SK-N-SH treated with all-trans-retinoic acid at 6 μM for 48 hours (cell line): ENCODE results near the gene ARAP3.

Experiments
- ATAC-seq: fragments of 200-7000 bp; cut with Tn5 transposase; 3 replicates; pipeline ENCODE4 v1.9.1; 2020; ENCODE audit warnings: mild to moderate bottlenecking, moderate library complexity
- ARNTL ChIP-seq: fragments of 450-650 bp; formaldehyde crosslinking; IDR thresholded peaks from 2 replicates; pipeline ENCODE4 v1.5.0; 2020; ENCODE audit warnings: low read depth, mild to moderate bottlenecking, moderate library complexity, borderline replicate concordance
- BACH2 ChIP-seq: fragments of 250-450 bp; sonication (Bioruptor Pico); IDR thresholded peaks from 2 replicates; pipeline ENCODE4 v1.9.0; 2021; ENCODE audit warnings: mild to moderate bottlenecking, borderline replicate concordance
- CSDC2 ChIP-seq: fragments of 250-450 bp; sonication (Bioruptor Pico); IDR thresholded peaks from 2 replicates; pipeline ENCODE4 v1.5.0; 2020; ENCODE audit warnings: mild to moderate bottlenecking, moderate library complexity
- ESRRG ChIP-seq: fragments of 250-450 bp; sonication (Bioruptor Pico); IDR thresholded peaks from 2 replicates; pipeline ENCODE4 v1.6.1; 2021; ENCODE audit warnings: mild to moderate bottlenecking
- GLIS3 ChIP-seq: fragments of 250-450 bp; sonication (Bioruptor Pico); IDR thresholded peaks from 2 replicates; pipeline ENCODE4 v1.5.0; 2020; ENCODE audit warnings: mild to moderate bottlenecking, moderate library complexity
- ISL1 ChIP-seq: fragments of 250-450 bp; sonication (Bioruptor Pico); IDR thresholded peaks from 2 replicates; pipeline ENCODE4 v2.1.2; 2022; ENCODE audit warnings: mild to moderate bottlenecking, moderate library complexity
- OSR1 ChIP-seq: fragments of 250-450 bp; sonication (Bioruptor Pico); IDR thresholded peaks from 2 replicates; pipeline ENCODE4 v1.8.0; 2022; ENCODE audit warnings: moderate library complexity, mild to moderate bottlenecking, inconsistent platforms
- PATZ1 ChIP-seq: fragments of 250-450 bp; sonication (Bioruptor Pico); IDR thresholded peaks from 2 replicates; pipeline ENCODE4 v1.8.0; 2020; ENCODE audit warnings: mild to moderate bottlenecking, moderate library complexity, borderline replicate concordance
- POU6F1 ChIP-seq: fragments of 250-450 bp; sonication (Bioruptor Pico); IDR thresholded peaks from 2 replicates; pipeline ENCODE4 v1.8.0; 2021; ENCODE audit warnings: low read depth, mild to moderate bottlenecking, moderate library complexity, borderline replicate concordance
- PPARA ChIP-seq: fragments of 250-450 bp; sonication (Bioruptor Pico); IDR thresholded peaks from 2 replicates; pipeline ENCODE4 v1.5.0; 2020; ENCODE audit warnings: mild to moderate bottlenecking, borderline replicate concordance
- RARB ChIP-seq: fragments of 250-450 bp; sonication (Bioruptor Pico); IDR thresholded peaks from 2 replicates; pipeline ENCODE4 v1.8.0; 2021; ENCODE audit warnings: mild to moderate bottlenecking, moderate library complexity
- SNAI2 ChIP-seq: fragments of 250-450 bp; sonication (Bioruptor Pico); IDR thresholded peaks from 2 replicates; pipeline ENCODE4 v1.5.0; 2020; ENCODE audit warnings: mild to moderate bottlenecking, moderate library complexity
- TCF4 ChIP-seq: fragments of 250-450 bp; sonication (Bioruptor Pico); IDR thresholded peaks from 2 replicates; pipeline ENCODE4 v1.8.0; 2021; ENCODE audit warnings: mild to moderate bottlenecking, moderate library complexity, borderline replicate concordance
- TOX ChIP-seq: fragments of 250-450 bp; sonication (Bioruptor Pico); IDR thresholded peaks from 2 replicates; pipeline ENCODE4 v1.8.0; 2021; ENCODE audit warnings: mild to moderate bottlenecking, moderate library complexity, borderline replicate concordance
- TSHZ2 ChIP-seq: fragments of 250-450 bp; sonication (Bioruptor Pico); IDR thresholded peaks from 2 replicates; pipeline ENCODE4 v1.5.0; 2020; ENCODE audit warnings: mild to moderate bottlenecking, moderate library complexity
- ZFP3 ChIP-seq: fragments of 250-450 bp; sonication (Bioruptor Pico); IDR thresholded peaks from 2 replicates; pipeline ENCODE4 v1.5.0; 2020; ENCODE audit warnings: mild to moderate bottlenecking, moderate library complexity
- ZFP30 ChIP-seq: fragments of 450-650 bp; formaldehyde crosslinking; IDR thresholded peaks from 2 replicates; pipeline ENCODE4 v1.5.0; 2022; ENCODE audit warnings: mild to moderate bottlenecking, moderate library complexity
- ZNF70 ChIP-seq: fragments of 450-650 bp; formaldehyde crosslinking; IDR thresholded peaks from 2 replicates; pipeline ENCODE4 v1.5.0; 2020; ENCODE audit warnings: mild to moderate bottlenecking, moderate library complexity
- ZNF8 ChIP-seq: fragments of 450-650 bp; formaldehyde crosslinking; IDR thresholded peaks from 2 replicates; pipeline ENCODE4 v1.5.0; 2020; ENCODE audit warnings: mild to moderate bottlenecking, moderate library complexity
- TF ChIP-seq, protein P1 (sequence below): fragments of 250-450 bp; sonication (Bioruptor Pico); IDR thresholded peaks from 2 replicates; pipeline ENCODE4 v1.5.1; 2021; ENCODE audit warnings: mild to moderate bottlenecking, moderate library complexity

Gene ARAP3

GRCh38 chr5:141630570-141631140 lies 51.4 kb downstream of the ARAP3 start (continued):
- TF ChIP-seq TSHZ2 (CRISPR knock-in tag) = no peak
- no peak for TF ChIP-seq POU6F1 (CRISPR knock-in tag)
- TF ChIP-seq, all 23 proteins: peak for 0

GRCh38 chr5:141628175-141628788 lies 53.7 kb downstream of the ARAP3 start:
- TF ChIP-seq ARNTL (CRISPR knock-in tag) = no peak
- no peak for TF ChIP-seq RARB (CRISPR knock-in tag)
- no peak for TF ChIP-seq OSR1 (CRISPR knock-in tag)
- TF ChIP-seq ZNF8 (CRISPR knock-in tag) = no peak
- no peak for TF ChIP-seq ISL1 (CRISPR knock-in tag)
- TF ChIP-seq TCF4 = no peak
- TF ChIP-seq GLIS3 (CRISPR knock-in tag) = no peak
- TF ChIP-seq ESRRG (CRISPR knock-in tag) = no peak
- TF ChIP-seq POU6F1 (CRISPR knock-in tag) = no peak
- TF ChIP-seq TOX (CRISPR knock-in tag) = no peak
- no peak for TF ChIP-seq SNAI2
- TF ChIP-seq CSDC2 (CRISPR knock-in tag) = no peak
- TF ChIP-seq, protein P1, sequence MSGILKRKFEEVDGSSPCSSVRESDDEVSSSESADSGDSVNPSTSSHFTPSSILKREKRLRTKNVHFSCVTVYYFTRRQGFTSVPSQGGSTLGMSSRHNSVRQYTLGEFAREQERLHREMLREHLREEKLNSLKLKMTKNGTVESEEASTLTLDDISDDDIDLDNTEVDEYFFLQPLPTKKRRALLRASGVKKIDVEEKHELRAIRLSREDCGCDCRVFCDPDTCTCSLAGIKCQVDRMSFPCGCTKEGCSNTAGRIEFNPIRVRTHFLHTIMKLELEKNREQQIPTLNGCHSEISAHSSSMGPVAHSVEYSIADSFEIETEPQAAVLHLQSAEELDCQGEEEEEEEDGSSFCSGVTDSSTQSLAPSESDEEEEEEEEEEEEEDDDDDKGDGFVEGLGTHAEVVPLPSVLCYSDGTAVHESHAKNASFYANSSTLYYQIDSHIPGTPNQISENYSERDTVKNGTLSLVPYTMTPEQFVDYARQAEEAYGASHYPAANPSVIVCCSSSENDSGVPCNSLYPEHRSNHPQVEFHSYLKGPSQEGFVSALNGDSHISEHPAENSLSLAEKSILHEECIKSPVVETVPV (CRISPR knock-in tag) = no peak
- no peak for TF ChIP-seq BACH2 (CRISPR knock-in tag)
- no peak for TF ChIP-seq PATZ1 (CRISPR knock-in tag)
- TF ChIP-seq ZNF70 (CRISPR knock-in tag) = no peak
- ATAC-seq = no peak

DNA sequence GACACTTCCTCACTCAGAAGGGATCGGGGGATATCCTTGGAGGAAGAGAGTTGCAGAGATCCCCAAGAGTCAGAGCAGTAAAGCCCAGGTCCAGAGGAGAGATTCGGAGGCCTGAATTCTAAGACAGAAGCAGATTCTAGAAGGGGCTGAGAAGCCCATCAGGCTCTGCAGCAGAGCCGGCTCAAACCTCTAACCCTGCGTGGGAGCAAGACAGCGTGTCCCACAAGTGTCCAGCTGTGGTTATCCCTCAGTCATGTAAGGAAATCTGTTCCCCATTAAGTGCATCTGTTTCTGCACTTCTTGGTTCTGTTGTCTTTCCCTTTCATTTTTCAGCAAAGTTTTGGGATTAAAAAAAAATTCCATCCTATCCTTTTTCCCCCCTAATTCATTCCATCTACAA lies 58.4 kb downstream of the ARAP3 start:
- TF ChIP-seq ZFP3 (CRISPR knock-in tag) = no peak
- TF ChIP-seq PPARA (CRISPR knock-in tag) = no peak
- TF ChIP-seq, protein P1 (CRISPR knock-in tag) = no peak
- TF ChIP-seq ARNTL (CRISPR knock-in tag) = no peak
- no peak for TF ChIP-seq ZNF8 (CRISPR knock-in tag)
- TF ChIP-seq CSDC2 (CRISPR knock-in tag) = no peak
- no peak for TF ChIP-seq TSHZ2 (CRISPR knock-in tag)
- TF ChIP-seq ISL1 (CRISPR knock-in tag) = no peak
- no peak for TF ChIP-seq ZFP30 (CRISPR knock-in tag)
- TF ChIP-seq ZNF70 (CRISPR knock-in tag) = no peak
- TF ChIP-seq, all 23 proteins: peak for 0
- ATAC-seq = no peak
